EH (cell line): ENCODE results near the gene SLK.

ENCODE experiments used
- DNase-seq: peaks from one replicate; pipeline ENCODE4 v3.0.0-alpha.2; 2015; ENCODE audit warnings: low read depth

The SLK gene

DNA sequence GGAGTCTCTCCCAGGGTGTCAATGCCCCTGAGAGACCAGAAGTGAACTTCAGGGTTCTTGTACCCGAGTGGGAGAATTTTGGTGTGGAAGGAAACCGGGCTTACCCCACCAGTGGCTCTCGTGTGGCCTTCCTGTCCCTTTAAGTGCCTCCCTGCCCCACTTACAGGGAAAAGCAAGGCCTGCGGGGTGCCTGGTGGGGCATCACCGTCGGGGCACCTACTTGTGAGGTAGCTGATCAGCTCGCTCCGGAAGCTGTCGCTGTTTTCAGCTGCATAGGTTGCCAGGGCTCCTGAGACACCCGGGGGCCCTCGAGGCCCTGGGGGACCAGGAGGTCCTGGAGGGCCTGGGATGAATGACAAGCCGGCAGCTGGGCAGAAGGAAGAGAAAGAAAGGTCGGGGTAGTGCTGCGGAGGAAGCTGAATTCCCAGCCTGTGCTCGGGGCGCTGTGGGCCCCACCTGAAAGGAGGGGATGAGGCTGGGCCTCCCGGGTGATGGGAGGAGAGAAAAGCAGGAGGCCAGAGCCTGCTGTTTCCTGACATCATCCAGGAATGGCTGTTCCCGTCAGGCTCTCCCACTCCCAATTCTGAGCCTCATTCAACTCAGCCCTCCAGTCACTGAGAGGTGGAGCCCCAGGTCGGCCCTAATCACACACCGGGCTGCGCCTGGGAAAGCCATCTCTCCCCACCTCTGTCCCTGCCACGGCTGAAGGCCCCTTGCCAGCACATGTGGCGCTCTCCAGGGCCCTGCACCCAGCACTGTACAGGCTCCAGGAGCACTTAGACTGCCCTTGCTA is 67.7 kb downstream of the SLK start:
- DNase-seq = no peak

DNA sequence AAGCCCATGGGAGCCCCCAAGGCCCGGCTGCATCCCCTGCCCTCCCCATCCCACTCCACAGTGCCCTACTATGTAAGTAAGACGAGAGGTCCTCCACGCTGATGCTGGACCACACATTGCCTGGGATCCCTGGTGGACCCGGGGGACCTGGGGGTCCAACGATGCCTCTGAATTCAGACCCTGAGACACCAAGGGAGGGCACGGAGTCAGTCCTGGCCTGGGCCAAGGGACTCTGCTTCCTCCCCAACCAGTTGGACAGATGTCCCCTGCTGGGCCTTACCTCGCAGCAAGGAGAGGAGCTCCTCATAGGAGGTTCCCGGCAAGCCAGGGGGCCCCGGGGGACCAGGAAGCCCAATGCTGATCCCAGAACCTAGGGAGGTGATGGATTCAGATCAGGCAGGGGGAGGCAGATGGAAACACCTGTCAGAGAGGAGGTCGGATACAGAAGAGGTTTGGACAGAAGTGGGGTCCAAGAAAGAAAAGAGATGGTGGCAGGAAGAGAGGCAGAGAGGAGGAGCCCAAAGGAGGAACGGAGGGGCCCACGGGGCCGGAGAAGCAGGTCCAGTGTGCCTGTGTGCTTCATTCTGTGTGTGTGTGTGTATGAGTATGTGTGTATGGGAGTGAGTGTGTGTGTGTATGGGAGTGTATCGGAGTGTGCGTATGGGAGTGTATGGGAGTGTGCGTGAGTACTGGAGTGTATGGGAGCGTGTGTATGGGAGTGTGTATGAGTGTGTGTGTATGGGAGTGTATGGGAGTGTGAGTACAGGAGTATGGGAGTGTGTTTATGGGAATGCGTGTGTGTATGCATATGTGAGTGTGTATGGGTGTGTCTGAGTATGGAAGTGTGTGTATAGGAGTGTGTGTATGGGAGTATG is 68.5 kb downstream of the SLK start:
- DNase-seq = no peak

DNA sequence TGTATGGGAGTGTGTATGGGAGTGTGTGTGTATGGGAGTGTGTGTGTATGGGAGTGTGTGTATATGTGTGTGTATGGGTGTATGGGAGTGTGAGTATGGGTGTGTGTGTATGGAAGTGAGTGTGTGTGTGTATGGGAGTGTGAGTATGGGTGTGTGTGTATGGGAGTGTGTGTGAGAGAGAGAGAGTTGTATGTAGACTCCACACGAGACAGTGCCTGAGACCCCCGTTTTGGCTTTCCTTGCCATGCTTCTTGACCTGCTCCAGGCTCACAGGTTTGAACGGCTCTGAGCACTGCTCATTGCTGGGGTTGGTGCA is 69.1 kb downstream of the SLK start:
- DNase-seq = no peak

DNA sequence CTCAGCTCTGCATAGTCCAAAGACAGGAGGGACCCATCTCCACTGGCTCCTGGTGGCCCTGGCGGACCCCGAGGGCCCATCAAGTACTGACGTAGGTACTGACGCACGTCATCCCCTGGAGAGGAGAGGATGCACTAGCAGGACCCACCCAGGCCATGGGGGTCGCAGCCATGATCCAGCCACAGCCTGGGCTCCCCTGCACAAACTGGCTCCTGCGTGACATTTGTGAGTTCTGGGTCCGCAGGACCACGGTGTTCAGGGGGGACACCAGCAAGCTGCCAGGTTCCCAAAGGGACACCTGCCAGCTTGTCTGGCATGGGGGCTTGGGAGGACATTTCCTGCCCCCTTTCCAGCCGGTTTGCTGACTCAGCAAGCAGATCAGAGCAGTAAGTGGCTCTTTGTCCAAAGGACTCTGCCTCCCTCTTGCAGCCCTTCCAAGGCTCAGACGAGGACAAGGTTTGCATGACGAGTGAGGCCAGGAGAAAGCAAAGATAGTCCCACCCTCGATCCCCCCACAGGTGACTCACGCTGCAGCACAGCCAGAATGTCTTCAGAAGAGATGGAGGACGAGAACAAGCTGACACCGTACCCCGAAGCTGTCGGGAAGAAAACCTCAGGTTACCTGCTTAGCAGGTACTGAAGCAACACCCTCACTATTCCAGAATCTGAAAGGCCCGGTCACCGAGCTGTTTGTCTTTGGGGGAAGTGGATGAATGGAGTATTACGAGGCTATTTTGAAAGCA is 69.7 kb downstream of the SLK start:
- no peak for DNase-seq

DNA sequence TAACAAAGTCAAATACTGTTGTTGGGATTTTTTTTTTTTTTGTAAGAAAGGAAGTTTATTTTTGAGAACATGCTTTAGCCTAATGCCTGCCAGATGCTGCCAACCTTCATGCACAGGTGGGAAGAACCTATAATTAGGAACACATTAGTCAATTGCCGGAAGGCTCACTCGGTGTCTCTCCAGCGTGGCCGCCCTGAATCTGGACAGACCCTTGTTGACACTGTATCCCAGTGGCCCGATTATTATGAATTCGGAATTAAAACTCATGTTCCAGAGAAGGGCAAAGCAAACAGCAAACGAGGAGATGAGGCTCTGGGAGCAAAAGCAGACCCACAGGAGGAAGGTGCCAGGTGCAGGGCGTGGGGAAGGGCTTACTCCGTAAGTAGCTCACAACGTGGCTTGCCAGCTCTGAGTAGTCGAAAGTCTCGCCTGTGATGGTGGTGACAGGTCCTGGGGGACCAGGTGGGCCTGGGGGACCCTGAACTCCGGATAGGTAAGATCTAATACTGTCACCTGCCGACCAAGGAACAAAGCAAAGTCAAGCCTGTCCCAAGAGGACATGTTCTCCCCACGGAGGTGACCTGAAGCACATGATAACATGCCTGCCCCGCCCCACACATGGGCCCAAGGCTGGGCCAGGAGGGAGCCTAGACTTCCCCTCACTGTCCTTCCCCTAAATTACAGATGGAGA is 70.5 kb downstream of the SLK start:
- DNase-seq = no peak

DNA sequence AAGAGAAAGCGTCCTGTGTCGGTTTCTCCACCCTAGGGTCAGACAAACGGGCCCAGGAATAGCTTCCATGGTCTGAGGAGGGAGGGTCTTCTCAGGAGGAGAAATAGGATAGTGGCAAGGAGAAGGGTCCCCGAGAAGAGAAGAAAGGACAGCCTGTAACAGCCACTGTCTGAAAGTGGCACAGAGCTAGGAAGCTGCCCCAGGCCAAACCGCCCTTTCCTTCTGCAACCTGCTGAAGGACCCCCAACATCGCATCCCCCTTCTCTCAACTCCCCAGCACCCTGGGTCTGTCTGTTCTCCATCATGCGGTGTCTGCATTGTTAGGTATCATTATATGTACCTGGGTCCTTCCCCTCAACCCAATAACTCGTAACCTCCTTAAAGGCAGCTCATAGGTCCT is 71.6 kb downstream of the SLK start:
- DNase-seq = no peak

DNA sequence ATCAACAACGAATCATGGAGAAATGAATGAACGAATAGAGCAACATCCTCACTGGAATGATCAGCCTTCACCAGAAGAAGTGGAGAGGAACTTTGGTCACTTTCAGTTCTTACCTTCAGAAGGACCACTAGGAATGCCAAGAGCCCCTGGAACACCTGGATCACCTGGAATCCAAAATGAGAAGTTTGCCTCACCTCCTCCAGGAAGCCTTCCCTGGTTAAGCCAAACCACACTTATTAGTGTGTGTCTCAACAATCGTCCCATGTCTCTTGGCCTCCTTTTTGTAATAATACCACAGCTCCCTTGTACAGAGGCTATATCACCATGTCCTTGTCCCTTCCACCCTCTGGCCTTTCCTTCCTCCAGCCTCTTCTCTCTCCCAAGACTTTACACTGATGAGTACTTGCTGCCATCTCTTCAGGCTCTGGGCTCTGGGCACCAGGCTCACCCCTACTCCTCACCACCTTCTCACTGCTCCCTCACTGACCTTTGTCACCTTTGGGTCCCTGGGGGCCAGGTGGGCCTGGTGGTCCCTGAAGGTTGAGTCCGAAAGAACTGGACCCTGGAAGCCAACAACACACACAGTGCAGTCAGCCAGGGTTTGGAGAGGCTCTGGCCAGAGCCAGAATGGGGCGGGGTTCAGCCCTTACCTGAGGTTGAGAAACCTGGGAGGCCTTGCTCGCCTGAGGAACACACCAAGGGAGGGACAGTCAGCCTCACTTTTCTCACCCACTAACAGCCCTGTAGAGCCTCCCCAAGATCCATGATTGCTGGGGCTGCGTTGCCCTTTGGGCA is 72.2 kb downstream of the SLK start:
- no peak for DNase-seq

DNA sequence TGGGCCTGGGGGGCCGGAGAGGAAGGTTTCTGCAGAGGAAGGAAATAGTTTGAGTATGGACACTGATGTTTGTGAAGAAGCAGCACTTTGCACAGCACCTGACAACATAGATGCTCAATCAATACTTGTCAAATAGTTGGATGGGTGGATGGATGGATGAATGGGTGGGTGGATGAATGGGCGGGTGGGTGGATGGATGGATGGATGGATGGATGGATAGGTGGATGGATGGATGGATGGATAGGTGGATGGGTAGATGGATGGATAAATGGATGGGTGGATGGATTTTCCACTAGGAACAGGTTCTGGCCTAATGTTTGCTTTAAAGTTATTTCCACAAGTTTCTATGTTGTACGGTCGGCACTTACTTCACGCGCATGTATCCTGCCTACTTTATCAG is 73.4 kb downstream of the SLK start:
- DNase-seq = no peak

DNA sequence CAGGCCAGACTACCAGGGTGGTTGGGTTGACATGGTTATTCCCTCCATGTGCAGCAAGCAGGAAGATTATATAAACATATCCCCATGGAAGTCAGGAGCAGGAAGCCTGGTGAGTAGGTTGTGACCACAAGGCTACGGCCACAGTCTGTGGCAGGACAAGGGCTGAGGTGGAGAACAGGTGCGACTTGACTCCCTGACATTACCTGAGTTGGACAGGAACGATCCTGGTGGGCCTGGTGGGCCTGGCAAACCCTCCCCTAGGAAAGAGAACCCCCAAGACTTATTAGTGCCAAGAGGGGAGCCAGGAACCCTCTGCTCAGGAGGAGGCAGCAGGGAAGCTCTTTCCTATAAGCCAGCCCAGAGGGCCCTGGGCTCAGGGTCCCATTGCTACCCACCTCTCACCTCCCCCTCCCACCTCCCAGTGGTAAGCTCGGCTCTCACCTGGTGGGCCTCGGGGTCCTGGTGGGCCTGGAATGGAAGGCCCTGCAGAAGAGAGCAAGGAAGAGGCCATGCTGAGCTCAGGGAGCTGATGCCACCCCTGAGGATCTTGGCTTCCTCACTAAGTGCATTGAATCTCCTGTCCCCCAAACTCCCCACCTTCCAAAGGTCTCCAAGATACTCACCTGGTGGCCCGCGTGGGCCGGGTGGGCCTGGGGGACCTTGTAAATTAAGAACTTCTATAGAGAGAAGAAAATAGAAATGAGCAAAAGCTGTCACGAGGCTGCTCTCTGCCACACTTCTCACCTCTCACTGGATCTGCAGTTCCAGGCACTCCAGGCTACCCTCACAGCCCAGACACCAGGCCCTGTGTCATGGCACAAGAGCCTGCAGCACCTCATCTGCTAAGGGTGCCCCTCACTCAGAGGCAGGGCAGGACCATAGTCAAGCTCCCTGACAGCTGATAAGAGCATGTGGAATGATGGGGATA is 74.2 kb downstream of the SLK start:
- DNase-seq = no peak

DNA sequence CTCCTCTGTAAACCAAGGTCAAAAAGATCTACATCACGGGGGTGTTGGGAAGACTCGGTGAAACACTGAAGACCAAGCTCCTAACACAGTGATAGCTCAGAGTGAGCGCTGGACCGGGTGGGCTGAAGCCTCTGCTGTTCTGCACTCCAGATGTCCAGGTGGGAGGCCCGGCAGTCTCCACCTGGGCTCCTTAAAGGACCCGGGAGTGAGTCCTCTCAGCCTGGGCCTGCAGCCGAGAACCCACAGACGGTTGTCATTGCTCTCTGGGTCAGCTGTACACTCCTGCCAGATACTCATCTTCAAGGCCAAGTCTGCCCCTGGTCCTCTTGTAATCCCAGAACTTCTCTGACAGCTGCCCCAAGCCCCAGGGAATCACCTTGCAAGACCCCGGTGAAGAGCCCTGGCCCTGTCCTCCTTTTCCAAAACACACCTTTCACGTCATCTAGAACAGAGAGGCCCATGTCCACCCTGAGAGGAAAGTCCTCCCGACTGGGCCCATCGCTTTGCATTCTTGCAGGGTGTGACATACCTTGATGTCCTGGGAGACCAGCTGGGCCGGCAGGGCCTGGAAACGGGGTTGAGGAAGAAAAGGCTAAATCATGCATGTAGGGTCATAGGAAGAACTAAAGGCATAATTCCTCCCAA is 75.1 kb downstream of the SLK start:
- DNase-seq = no peak

DNA sequence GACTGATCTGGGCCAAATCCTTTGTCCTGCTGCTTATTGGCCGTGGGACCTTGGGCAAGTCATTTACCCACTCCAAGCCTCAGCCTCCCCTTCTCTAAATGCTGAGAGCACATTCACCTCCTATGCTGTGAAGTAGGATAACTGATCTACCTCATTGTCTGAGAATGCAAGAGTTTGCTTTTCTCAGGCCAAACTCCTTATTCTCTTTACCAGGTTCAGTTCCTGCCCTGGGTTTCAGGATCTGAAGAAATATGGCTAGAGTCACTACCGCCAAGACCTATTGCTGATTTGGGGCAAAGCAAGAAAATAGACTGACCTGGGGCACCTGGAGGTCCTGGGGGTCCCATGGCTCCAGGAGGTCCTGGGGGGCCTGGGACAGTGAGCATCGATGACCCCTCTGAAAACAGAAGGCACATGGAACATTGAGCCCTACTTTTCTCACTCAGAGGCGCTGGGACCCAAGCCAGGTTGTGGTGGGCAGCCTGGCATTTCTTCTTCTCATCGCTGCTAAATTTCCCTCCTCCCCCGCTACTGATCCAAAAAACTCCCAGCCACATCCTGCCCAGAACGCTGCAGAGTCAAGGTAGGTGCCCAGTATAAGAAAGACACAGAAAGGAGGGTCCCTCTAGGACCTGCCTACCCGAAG is 76.4 kb downstream of the SLK start:
- DNase-seq = no peak

DNA sequence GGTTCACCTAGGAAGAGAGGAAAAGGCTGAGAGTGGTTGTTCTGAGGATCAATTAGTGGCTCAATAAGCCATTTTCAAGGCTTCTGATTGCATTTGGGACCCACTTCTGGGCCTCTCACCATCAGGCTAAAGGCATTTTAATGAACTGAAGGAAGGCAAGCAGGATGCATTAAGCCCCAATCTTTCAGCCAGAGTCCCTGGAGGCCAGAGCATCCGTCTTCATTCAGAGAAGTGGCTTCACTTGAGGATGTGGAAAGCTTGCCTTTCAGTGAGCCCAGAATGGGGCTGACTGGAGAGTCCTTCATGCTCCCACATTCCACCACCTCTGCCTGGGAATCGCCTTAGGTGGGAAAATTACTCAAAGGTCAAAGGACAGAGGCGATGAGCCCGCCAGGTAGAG is 76.9 kb downstream of the SLK start:
- no peak for DNase-seq

DNA sequence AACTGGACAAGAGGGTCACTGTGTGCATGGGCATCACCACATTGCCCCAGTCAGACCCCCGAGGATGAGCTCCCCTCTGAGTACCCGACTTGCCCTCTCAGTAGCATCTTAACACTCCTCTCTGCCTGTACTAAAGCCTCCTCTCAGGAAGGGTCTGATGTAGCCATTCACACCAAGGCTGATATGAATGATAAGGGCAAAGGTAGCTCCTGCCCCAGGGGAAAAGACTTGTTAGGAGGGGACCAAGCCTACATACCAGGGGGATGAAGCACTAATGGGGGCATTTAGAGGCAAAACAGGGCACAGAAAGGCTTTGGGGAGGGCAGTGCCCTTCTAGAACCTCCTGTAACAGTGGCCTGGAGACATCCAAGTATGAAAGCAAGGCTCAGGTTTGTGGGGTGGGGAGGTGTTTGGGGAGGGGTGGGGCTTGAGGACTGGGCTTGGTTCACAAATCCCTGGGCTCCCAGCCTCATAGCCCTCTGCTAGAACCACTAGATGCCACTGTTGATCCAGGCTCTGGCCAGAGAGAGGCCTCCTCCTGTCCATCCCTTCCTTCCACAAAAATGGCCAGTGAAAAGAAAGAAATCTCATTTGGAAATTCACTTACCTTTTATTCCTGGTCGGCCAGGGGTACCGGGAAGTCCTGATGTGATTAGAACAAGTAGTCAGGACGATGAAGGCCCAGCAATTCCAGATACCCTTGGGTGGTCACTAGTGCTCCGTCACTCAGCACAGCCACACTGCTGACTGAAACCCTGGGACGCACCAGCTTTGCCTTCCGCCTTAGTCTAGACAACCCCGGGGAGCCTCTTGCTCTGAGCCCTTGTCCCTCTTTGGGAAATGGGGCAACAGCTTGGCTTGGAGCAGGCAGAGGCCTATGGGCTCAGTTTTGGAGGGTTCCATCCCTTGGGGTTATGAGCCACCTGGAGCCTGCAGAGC is 78.5 kb downstream of the SLK start:
- DNase-seq = peak; percentile 80

DNA sequence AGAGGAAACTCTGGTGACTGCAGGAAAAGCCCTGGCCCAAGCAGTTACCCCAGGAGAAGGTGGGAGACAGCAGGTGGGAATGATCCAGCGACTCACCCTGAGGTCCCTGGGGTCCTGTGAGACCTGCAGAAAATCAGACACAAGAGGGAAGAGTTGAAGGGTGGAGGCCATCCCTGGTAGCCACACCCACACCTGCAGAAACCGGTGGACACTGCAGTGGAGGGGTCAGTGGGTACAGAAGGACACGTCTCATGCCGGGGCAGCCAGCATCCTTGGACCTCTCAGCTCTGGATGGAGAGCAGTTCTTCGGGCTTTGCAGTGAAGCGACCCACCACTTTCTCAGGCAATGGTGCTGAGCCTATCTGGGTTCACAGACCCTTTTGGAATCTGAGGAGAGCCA is 79.7 kb downstream of the SLK start:
- DNase-seq = no peak

DNA sequence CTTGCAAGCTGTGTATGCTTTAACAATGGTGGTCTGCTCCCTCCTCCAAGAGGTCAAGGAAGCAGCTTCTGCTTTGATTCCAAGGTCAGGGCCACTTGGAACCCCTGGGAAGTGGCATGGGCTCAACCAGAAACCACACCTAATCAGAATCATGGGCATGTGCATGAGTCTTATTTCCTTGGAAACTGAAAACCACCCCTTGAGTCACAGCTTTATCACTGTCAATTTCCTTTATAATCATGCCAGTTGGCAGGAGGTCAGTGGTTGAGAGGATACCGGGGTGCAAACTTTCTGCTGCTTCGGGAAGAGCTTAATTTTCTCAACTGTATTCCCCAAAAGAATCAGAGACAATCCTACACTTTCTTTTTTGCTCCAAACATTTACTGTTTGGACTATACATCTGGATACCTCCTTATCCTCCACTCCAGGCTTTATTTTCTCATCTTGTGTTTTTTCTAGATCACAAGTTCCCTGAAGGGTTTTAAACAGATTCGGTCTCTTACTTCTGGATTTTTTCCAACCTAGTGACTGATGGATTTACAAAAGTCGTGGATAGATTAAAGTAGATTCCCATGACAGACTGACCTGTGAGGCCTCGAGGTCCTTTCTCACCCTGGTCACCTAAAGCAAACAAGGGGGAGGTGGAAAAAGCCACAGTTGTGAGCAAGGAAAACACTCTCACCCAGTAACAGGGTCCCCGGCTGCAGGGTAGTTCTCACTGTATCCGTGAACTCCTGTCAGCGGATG is 82.7 kb downstream of the SLK start:
- peak; percentile 64 for DNase-seq

DNA sequence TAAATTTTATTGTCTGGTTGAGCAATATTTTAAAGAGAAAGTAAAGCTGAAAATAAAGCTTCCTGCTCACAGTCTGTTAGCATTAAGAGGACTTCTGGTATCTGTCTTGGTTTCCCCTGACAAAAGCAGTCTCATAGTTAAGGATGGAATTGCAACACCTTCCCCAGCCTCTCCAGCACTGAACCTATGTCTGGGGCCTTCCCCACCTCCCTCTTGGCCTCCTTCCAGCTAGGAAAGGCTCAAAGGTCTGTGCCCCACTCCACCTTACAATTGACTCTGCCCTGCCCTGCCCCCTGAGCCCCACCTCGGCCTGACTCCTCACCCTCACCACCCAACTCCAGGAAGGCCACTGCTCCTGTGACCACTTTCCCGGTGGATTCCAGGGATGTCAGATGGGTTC is 85.5 kb downstream of the SLK start:
- DNase-seq = no peak

DNA sequence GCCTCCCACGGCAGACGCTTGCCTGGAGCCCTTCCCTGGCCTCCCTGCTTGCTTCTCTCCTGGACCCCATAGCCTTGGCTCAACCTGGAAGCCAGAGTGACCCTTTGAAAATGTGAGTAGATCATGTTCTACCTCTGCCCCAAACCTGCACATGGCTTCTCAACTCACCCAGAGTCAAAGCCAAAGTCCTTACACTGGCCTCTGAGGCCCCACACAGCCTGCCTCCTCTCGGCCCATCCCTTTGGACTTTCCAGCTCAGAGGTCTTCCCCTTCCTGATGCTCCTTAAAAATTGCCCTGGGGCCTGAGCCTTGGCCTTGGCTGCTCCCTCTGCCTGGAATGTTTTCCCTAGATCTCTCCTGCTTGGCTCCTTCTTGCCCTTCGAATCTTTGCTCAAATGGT is 86.3 kb downstream of the SLK start:
- peak; percentile 22 for DNase-seq
